ENCODE results near the gene BCL11A.

BCL11A gene

GRCh38 chr2:60453872-60454271 is 99.6 kb downstream of the BCL11A start:
- DNase-seq, result no peak

- DNase-seq, result no peak
Measured at GRCh38 chr2:60453301-60453700, 100.2 kb downstream of the BCL11A start.

GRCh38 chr2:60450488-60450887 is 103.0 kb downstream of the BCL11A start:
- DNase-seq, result no peak

GRCh38 chr2:60447943-60448342 is 105.5 kb downstream of the BCL11A start:
- no peak for DNase-seq

- DNase-seq, result no peak
Measured at GRCh38 chr2:60446413-60447267, 106.8 kb downstream of the BCL11A start.

- DNase-seq, result no peak
Measured at GRCh38 chr2:60445684-60446179, 107.7 kb downstream of the BCL11A start.

DNA sequence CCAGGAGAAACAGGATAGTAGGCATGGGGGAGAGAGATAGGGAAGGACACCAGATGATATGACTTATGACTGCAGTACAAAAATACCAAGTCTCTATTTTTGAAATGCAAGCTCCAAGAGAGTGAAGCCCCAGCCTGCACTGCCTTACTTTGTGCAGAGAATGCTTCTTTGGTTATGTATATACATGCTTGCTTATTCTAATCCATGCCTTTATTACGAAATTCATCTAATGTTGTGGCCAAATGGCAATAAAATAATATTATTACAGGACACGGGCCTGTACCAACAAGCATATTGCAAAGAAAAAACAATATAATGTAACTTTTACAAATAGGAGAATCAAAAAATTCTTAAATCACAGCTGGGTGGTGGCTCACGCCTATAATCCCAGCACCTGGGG is 110.8 kb downstream of the BCL11A start:
- no peak for DNase-seq

GRCh38 chr2:60441800-60442199 is 111.7 kb downstream of the BCL11A start:
- no peak for DNase-seq

- DNase-seq, result no peak
Measured at GRCh38 chr2:60440767-60441163, 112.7 kb downstream of the BCL11A start.

- no peak for DNase-seq
Measured at GRCh38 chr2:60440079-60440766, 113.2 kb downstream of the BCL11A start.

DNA sequence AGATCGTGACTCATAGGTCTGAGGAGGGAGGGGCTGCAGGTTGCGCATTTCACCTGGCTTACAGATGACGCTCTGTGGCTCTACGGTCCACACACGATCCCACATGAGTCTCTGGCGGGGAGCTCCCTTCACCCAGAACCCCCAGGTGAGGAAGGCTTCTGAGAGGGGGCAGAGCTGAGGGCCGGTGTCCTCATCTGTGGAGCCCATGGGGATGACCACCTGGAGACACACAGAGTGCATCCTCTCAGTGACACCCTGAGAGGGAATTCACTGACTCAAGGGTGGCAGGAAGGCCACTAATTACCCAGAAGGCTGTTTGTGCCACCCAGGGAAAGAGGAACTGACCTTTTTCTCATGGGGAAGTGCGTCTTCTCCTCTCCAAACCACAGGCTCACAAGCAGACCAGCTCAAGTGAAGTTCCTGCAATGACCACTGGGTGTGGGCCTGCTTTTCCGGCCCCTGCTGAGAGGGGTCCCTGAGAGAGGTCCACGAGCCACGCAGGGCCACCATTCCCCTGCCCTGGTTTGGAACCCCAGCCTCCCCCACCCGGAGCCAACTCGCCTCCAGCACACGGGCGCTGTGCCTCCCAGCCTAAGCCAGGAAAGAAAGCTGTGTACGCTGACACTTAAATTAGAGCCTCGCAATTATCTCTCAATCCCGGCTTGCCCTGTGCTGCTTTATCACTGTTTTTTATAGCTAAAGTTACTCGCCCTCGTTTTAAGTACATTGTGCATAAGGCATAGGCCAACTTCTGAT is 114.1 kb downstream of the BCL11A start:
- DNase-seq, result peak; percentile 14 to 38

DNA sequence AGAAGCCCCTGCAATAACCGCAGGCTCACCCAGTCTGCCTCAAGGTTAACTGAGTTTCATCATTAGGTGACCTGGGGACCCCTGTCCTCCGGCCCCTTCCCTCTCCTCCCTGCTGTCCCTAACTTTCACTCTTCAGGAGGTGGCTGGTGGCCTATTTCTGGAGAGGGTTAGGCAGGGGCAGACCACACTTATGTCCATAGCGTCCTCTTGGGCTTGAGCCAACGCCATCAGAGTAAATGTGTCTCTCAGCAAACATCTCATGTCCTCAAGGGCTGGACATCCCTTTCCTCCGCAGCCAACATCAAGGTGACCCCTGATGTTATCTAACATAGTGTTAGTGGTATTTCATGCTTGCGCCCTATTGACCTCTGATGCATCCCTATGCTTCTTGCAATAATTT is 114.8 kb downstream of the BCL11A start:
- DNase-seq, result no peak

GRCh38 chr2:60438131-60438530 is 115.3 kb downstream of the BCL11A start:
- no peak for DNase-seq

DNA sequence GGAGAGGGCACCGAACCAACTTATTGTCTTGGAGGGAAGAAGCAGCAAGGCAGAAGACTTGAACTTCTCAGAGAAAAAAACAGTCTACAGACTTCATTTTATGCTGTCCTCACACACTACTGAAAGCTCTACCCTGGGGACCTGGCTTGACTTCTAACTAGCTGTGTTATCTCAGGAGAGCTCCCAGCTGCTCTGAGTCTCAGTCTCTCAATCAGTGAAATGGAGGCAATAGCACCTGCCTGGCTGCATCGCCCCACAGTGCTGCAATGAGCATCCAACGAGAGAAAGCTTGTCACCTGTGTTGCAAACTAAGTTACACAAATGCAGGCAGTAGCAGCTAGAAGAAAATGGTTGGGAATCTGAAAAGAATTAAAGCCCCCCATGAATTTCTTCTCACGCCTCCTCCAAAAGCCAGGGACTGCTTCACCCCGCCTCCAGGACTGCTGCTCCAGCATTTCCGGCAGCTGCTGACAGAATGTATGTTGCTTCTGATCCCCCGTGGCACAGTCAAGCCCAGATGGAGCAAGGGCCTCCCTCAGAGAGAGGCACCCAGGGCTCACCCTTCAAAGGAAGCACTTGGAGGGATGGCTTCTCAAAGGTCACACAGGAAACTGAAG is 116.3 kb downstream of the BCL11A start:
- peak in 1 of 2 experiments; percentile 36 for DNase-seq

- no peak for DNase-seq
Measured at GRCh38 chr2:60433018-60433596, 120.3 kb downstream of the BCL11A start.

GRCh38 chr2:60432035-60432601 is 121.3 kb downstream of the BCL11A start:
- DNase-seq, result no peak

DNA sequence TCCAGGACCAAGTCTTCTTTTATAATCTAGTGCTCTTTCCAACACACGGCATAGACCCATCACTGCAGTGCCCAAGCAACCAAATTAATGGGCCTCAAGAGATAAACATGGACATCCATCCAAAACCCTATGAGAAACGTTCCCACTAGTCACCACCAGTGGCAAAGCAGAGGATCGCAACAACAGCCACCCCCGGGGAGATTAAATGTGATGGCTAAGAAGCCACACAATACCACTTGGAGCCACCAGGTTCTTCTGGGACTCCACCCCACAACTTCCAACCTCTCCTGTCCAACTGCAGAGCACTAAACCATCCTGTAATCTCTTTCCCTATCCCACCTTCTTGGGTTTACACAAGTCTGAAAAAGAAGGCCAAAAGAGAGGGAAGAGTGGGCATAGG is 123.8 kb downstream of the BCL11A start:
- no peak for DNase-seq

DNA sequence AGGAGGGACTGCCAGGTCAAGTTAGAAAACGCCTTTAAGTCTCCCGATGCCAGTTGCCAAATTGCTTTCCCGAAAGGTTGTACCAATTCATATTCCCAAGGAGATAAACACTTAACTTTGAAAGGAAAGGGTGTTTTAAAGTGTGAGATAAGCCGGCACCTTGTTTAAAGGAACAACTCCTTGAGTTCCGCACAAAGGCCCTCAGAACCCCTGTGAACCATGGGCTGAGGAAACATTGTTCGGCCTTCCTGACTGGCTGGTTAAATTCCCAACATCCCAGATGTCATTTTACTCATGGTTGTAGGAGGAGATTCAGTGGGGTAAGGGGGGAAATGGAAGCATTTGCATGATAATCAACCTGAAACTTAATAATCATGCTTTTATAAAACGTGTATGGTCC is 126.6 kb downstream of the BCL11A start:
- DNase-seq, result no peak

- DNase-seq, result no peak
Measured at GRCh38 chr2:60426341-60426740, 127.1 kb downstream of the BCL11A start.

DNA sequence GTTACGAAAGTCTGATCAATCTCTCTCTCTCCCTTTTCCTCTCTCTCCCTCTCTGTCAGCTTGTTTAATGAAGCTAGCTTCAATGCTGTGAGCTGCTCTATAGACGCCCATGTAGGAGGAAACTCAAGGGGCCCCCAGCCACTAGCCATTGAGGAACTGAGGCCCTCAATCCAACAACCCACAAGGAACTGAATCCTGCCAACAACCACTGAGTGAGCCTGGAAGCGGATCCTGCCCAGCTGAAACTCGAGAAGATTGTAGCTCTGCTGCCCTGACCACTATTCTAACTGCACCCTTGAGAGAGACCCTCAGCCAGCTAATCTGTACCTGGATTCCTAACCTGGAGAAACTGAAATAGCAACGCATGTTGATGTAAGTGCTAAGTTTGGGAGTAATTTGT is 129.2 kb downstream of the BCL11A start:
- no peak for DNase-seq

DNA sequence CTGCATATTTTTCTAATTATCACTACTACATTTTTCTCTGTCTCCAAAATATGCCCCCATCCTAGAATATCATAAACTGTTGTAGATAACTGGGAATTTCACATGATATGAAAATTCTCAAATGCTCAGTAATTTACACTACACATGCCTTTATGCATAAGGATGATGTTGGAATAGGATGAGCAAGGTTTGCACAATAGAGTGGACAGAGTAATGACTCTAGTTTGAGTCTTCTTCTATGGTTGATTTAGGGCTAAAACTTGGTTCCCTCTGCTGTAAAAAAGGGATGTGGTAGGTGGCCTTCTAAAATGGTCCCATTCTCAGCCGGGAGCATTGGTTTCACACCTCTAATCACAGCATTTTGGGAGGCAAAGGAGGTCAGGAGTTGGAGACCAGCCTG is 129.9 kb downstream of the BCL11A start:
- no peak for DNase-seq

- DNase-seq, result no peak
Measured at GRCh38 chr2:60422826-60423483, 130.5 kb downstream of the BCL11A start.

Data from SHP77 (cell line).